Measurements from ENCODE around the gene ANKRD44.

ANKRD44 gene

DNA sequence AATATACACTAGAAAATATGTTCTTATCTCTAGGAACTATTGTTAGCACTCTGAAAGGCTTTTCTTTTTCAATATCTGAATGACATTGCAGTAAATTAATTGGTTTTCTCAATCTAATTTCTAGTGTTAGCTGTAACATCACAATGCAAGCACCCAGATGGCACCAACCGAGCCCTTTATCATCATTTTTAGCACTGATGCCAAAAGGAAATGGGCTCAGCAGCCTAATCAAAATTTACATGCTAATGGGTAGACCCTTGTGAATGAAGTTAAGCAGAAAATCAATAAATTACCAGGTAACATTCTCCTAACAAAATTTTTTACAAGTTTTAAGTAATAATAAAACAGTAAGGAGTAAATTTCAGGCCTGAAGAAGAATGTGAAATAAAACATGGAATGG, 330.6 kb downstream of the ANKRD44 start:
- H3K27ac ChIP-seq = no peak overlapping the region
- H3K4me3 ChIP-seq = no peak overlapping the region
- no peak for DNase-seq (ENCODE audit: low spot score)
- TF ChIP-seq CTCF (IDR thresholded peaks at IDR 0.05) = no peak

- DNase-seq (ENCODE audit: low spot score) = no peak
- TF ChIP-seq CTCF (IDR thresholded peaks at IDR 0.05) = no peak
- no peak overlapping the region for H3K27ac ChIP-seq
- H3K4me3 ChIP-seq = no peak overlapping the region
Measured at GRCh38 chr2:196977507-196977906, 333.1 kb downstream of the ANKRD44 start.

- no peak for TF ChIP-seq CTCF (IDR thresholded peaks at IDR 0.05)
- no peak overlapping the region for H3K4me3 ChIP-seq
- DNase-seq (ENCODE audit: low spot score) = no peak
- H3K27ac ChIP-seq = no peak overlapping the region
Measured at GRCh38 chr2:196974970-196975369, 335.6 kb downstream of the ANKRD44 start.

DNA sequence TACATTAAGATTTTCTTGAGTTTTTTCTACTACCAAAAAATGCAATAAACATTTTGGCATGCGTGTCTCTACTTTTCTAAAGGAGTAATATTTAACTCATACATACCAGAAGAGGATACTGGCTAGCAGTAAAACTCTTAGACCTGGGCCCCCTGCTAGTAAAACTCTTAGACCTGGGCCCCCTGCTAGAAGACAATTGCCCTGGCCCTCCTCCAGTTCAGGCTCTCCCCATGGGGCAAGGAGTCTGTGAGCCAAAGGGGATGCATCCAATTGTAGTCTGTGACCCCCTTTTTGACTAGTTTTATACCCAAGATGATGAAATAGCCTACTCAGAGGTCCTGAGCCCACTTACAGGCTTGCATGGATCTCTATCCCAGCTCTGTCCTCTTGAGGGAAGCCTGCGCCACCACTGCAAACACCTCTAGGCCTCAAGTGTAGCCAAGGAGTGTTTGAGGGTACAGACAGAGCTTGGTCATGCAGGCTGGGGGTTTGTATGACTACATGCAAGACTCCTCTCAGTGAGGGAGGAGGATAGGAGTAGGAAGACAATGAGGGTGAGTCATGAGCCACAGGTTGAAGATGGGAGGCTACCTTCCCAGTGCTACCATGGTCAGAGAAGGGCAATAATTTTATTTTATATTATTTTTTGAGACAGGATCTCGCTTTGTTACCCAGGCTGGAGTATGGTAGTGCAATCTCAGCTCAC, 338.9 kb downstream of the ANKRD44 start:
- TF ChIP-seq CTCF (IDR thresholded peaks at IDR 0.05) = no peak
- no peak overlapping the region for H3K27ac ChIP-seq
- no peak for DNase-seq (ENCODE audit: low spot score)
- H3K4me3 ChIP-seq = no peak overlapping the region

DNA sequence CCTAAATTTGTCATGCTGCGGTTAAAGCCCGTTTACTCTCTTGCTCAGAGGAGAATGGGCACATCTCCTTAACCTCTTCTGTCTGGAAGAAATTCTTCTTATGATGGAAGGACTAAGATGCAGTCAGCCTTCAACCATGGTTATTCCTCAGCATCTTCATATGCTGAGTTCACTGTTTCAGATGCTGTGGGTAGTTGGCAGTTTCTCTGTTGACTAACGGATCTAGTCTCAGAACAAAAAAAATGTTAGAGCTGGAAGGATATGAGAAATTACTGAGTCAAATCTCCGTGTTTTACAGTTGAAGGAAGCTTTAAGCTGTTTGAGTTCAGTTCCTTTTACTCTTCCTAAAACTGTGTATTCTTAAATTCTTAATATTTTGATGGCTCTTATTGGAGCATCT, 340.5 kb downstream of the ANKRD44 start:
- H3K4me3 ChIP-seq = no peak overlapping the region
- TF ChIP-seq CTCF (IDR thresholded peaks at IDR 0.05) = no peak
- no peak for DNase-seq (ENCODE audit: low spot score)
- H3K27ac ChIP-seq = no peak overlapping the region

GRCh38 chr2:196968516-196968915, 342.1 kb downstream of the ANKRD44 start:
- Histone ChIP-seq H3K4me3 (no peak overlapping the region), H3K27ac (no peak overlapping the region)
- TF ChIP-seq CTCF (IDR thresholded peaks at IDR 0.05) = no peak
- DNase-seq (ENCODE audit: low spot score) = no peak

DNA sequence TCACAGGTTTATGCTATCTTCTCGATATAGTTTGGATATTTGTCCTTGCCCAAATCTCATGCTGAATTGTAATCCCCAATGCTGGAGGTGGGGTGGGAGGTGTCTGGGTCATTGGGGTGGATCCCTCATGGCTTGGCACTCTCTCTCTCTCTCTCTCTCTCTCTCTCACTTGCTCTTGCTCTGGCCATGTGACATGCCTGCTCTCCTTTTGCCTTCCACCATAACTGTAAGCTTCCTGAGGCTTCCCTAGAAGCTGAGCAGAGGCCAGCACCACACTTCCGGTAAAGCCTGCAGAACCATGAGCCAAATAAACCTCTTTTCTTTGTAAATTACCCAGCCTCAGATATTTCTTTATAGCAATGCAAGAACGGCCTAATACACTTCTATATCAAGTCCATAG, 342.8 kb downstream of the ANKRD44 start:
- no peak overlapping the region for H3K27ac ChIP-seq
- no peak for DNase-seq (ENCODE audit: low spot score)
- TF ChIP-seq CTCF (IDR thresholded peaks at IDR 0.05) = no peak
- H3K4me3 ChIP-seq = no peak overlapping the region

All from coronary artery (tissue), 2 donors.